ENCODE data around the gene GALNT6.

The GALNT6 gene

DNA sequence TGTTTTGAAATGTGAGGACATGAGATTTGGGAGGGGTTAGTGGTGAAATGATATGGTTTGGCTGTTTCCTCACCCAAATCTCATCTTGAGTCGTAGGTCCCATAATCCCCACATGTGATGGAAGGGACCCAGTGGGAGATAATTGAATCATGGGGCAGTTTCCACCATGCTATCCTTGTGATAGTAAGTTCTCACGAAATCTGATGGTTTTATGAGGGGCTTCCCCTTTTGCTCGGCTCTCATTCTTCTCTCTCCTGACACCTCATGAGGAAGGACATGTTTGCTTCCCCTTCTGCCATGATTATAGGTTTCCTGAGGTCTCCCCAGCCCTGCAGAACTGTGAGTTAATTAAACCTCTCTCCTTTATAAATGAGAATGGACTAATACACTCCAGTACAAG lies 18.0 kb downstream of the GALNT6 start:
- no peaks in the 10 kb centered on the region for H3K27me3 ChIP-seq (ENCODE audit: low read depth, low read length)
- no peak overlapping the region for H3K4me3 ChIP-seq (ENCODE audit: low read length)
- peaks cover 44% of the 10 kb centered on the region for H3K4me1 ChIP-seq (ENCODE audit: low read length)
- H3K9me3 ChIP-seq (ENCODE audit: insufficient read depth, low read length) = no peaks in the 10 kb centered on the region
- no peak overlapping the region for H3K9ac ChIP-seq (ENCODE audit: low read length)
- H4K20me1 ChIP-seq (ENCODE audit: insufficient read depth, low read length) = no peaks in the 10 kb centered on the region
- H3K27ac ChIP-seq (ENCODE audit: low read length) = no peak overlapping the region
- no peaks in the 10 kb centered on the region for H3K79me2 ChIP-seq (ENCODE audit: low read length)
- TF ChIP-seq, protein P1, sequence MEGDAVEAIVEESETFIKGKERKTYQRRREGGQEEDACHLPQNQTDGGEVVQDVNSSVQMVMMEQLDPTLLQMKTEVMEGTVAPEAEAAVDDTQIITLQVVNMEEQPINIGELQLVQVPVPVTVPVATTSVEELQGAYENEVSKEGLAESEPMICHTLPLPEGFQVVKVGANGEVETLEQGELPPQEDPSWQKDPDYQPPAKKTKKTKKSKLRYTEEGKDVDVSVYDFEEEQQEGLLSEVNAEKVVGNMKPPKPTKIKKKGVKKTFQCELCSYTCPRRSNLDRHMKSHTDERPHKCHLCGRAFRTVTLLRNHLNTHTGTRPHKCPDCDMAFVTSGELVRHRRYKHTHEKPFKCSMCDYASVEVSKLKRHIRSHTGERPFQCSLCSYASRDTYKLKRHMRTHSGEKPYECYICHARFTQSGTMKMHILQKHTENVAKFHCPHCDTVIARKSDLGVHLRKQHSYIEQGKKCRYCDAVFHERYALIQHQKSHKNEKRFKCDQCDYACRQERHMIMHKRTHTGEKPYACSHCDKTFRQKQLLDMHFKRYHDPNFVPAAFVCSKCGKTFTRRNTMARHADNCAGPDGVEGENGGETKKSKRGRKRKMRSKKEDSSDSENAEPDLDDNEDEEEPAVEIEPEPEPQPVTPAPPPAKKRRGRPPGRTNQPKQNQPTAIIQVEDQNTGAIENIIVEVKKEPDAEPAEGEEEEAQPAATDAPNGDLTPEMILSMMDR (IDR thresholded peaks at IDR 0.05; ENCODE audit: low read depth, low read length) = no peak
- TF ChIP-seq EZH2phosphoT487 (IDR thresholded peaks at IDR 0.05; ENCODE audit: low read depth) = no peak
- H3K4me2 ChIP-seq (ENCODE audit: low read length) = no peak overlapping the region
- peaks cover 68% of the 10 kb centered on the region for H3K36me3 ChIP-seq (replicated peaks; ENCODE audit: low read depth, low read length)
- no peak overlapping the region for H2AFZ ChIP-seq (ENCODE audit: low read depth, low read length)

DNA sequence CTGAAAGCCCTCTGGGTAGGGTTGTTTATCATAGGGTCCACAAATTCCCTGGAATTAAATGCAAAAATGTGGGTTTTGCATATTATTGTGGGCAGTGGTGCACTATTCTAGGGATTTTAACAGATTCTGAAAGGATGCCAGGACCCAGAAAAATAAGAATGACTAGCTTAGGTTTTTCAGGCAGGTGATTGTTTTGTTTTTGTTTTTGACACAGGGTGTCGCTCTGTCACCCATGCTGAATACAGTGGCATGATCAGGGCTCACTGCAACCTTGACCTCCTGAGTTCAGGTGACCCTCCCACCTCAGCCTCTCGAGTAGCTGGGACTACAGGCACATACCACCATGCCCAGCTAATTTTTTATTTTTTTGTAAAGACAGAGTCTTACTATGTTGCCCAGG lies 19.2 kb downstream of the GALNT6 start:
- Histone ChIP-seq H3K9ac (ENCODE audit: low read length) (peak overlapping the region; percentile 5; the same call in 1 of the 2 replicates), H3K4me3 (ENCODE audit: low read length) (no peak overlapping the region), H3K27me3 (ENCODE audit: low read depth, low read length) (no peaks in the 10 kb centered on the region), H3K4me2 (ENCODE audit: low read length) (no peak overlapping the region), H4K20me1 (ENCODE audit: insufficient read depth, low read length) (no peaks in the 10 kb centered on the region), H3K27ac (ENCODE audit: low read length) (no peak overlapping the region), H2AFZ (ENCODE audit: low read depth, low read length) (no peak overlapping the region), H3K4me1 (ENCODE audit: low read length) (peaks cover 53% of the 10 kb centered on the region), H3K79me2 (ENCODE audit: low read length) (no peaks in the 10 kb centered on the region), H3K9me3 (ENCODE audit: insufficient read depth, low read length) (no peaks in the 10 kb centered on the region), H3K36me3 (replicated peaks; ENCODE audit: low read depth, low read length) (peaks cover 70% of the 10 kb centered on the region)
- TF ChIP-seq, protein P1 (IDR thresholded peaks at IDR 0.05; ENCODE audit: low read depth, low read length) = 0 out of 2 replicates have a peak, but pooled peaks have one; percentile 5
- no peak for TF ChIP-seq EZH2phosphoT487 (IDR thresholded peaks at IDR 0.05; ENCODE audit: low read depth)

DNA sequence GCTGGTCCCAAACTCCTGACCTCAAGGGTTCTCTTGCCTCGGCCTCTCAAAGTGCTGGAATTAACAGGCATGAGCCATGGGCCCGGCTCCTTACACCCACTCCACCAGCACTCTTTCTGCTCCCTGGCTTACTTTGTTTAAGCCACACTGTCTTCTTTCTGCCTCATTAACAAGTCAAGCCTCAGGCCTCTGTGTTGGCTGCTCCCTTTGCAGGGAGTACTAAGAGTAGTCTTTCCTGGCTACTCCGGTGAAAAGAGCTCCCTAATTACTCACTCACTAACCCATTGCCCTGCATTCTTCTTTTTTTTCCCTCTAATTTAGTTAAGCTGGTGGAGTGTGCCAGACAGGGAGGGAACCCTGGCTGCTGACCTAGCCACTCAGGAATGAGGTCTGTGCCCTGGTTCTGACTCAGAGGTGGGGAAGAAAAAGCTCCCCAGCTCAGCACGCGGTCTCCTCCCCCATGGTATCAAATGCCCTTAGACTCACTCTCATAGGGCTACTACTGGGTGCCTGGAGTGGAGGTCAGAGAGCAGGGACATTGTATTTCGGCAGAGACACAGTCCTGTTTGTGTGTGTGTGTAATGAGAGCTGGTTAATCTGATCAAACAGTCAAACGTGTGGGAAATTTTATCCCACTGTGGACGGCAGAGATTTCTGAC lies 19.8 kb downstream of the GALNT6 start:
- H3K36me3 ChIP-seq (replicated peaks; ENCODE audit: low read depth, low read length) = peaks cover 67% of the 10 kb centered on the region
- no peak overlapping the region for H3K4me3 ChIP-seq (ENCODE audit: low read length)
- no peak overlapping the region for H2AFZ ChIP-seq (ENCODE audit: low read depth, low read length)
- H3K79me2 ChIP-seq (ENCODE audit: low read length) = no peaks in the 10 kb centered on the region
- no peaks in the 10 kb centered on the region for H4K20me1 ChIP-seq (ENCODE audit: insufficient read depth, low read length)
- TF ChIP-seq EZH2phosphoT487 (IDR thresholded peaks at IDR 0.05; ENCODE audit: low read depth) = no peak
- TF ChIP-seq, protein P1 (IDR thresholded peaks at IDR 0.05; ENCODE audit: low read depth, low read length) = no peak
- H3K4me2 ChIP-seq (ENCODE audit: low read length) = no peak overlapping the region
- H3K27me3 ChIP-seq (ENCODE audit: low read depth, low read length) = no peaks in the 10 kb centered on the region
- H3K9ac ChIP-seq (ENCODE audit: low read length) = peak overlapping the region; percentile 5; the same call in 1 of the 2 replicates
- no peak overlapping the region for H3K27ac ChIP-seq (ENCODE audit: low read length)
- H3K4me1 ChIP-seq (ENCODE audit: low read length) = peaks cover 53% of the 10 kb centered on the region
- no peaks in the 10 kb centered on the region for H3K9me3 ChIP-seq (ENCODE audit: insufficient read depth, low read length)

DNA sequence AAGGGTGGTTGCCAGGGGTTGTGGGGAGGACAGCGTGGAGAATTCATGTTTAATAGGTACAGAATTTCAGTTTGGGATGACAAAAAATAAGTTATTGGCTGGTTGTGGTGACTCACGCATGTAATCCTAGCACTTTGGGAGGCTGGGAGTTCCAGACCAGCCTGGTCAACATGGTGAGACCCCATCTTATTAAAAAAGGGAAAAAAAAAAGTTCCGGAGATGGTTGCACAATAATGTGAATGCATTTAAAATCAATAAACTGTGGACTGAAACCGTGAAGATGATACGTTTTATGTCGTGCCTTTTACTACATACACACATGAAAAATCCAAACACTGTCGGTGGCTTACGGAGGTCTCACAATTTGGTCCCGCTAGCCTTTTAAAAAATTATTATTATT lies 20.5 kb downstream of the GALNT6 start:
- no peaks in the 10 kb centered on the region for H3K79me2 ChIP-seq (ENCODE audit: low read length)
- H3K4me1 ChIP-seq (ENCODE audit: low read length) = peaks cover 53% of the 10 kb centered on the region
- H3K9ac ChIP-seq (ENCODE audit: low read length) = no peak overlapping the region
- no peak overlapping the region for H3K4me3 ChIP-seq (ENCODE audit: low read length)
- H4K20me1 ChIP-seq (ENCODE audit: insufficient read depth, low read length) = no peaks in the 10 kb centered on the region
- peaks cover 67% of the 10 kb centered on the region for H3K36me3 ChIP-seq (replicated peaks; ENCODE audit: low read depth, low read length)
- no peaks in the 10 kb centered on the region for H3K9me3 ChIP-seq (ENCODE audit: insufficient read depth, low read length)
- no peak overlapping the region for H2AFZ ChIP-seq (ENCODE audit: low read depth, low read length)
- H3K27me3 ChIP-seq (ENCODE audit: low read depth, low read length) = no peaks in the 10 kb centered on the region
- H3K27ac ChIP-seq (ENCODE audit: low read length) = no peak overlapping the region
- TF ChIP-seq EZH2phosphoT487 (IDR thresholded peaks at IDR 0.05; ENCODE audit: low read depth) = no peak
- TF ChIP-seq, protein P1 (IDR thresholded peaks at IDR 0.05; ENCODE audit: low read depth, low read length) = no peak
- H3K4me2 ChIP-seq (ENCODE audit: low read length) = no peak overlapping the region

All from OCI-LY3 (cell line).